ENCODE data around the gene HCN3. TPM values are rescaled to one million over a fixed set of nuclear protein-coding genes. Genes with fewer than 3 reads are reported as not detected.

Gene HCN3
- polyA plus RNA-seq, 1 of the 3 experiments (the other 2 are of a cell fraction) = 9.7 TPM

GRCh38 chr1:155295183-155295941, 18.1 kb downstream of the HCN3 start:
- WGBS (ENCODE audit: low lambda C conversion rate) = 70% methylated on average over 24 of the region's 47 CpGs
- H3K27ac ChIP-seq (ENCODE audit: low read depth in 2 of 2, low read length in 1 of 2) = no peak overlapping the region
- H3K9ac ChIP-seq = no peak overlapping the region
- no peaks in the 10 kb centered on the region for H3F3A ChIP-seq (replicated peaks; ENCODE audit: insufficient read depth)
- H3K4me1 ChIP-seq (ENCODE audit: control insufficient read depth in 1 of 2, insufficient read depth in 2 of 2, low read depth in 1 of 2, low read length in 1 of 2) = no peaks in the 10 kb centered on the region
- H3K4me2 ChIP-seq = no peak overlapping the region
- CTCF ChIA-PET = interaction anchor here (0.9 kb wide), 1 partner anchor 13 kb away, joined by 3 read pairs; no protein-coding TSS in a partner anchor
- no peaks in the 10 kb centered on the region for H3K79me2 ChIP-seq (ENCODE audit: insufficient read depth)
- H2AFZ ChIP-seq (ENCODE audit: low read depth) = no peak overlapping the region
- H4K20me1 ChIP-seq (ENCODE audit: insufficient read depth) = no peaks in the 10 kb centered on the region
- no peaks in the 10 kb centered on the region for H3K27me3 ChIP-seq (ENCODE audit: insufficient read depth)
- no peaks in the 10 kb centered on the region for H3K9me2 ChIP-seq
- no peak overlapping the region for H3K4me3 ChIP-seq (ENCODE audit: low read depth in 2 of 2, low read length in 1 of 2)
- POLR2A ChIA-PET = no interaction called here
- TF ChIP-seq ELF1 (IDR thresholded peaks at IDR 0.05) = no peak
- TF ChIP-seq RAD21 (IDR thresholded peaks at IDR 0.05; ENCODE audit: low read length) = no peak
- TF ChIP-seq CTCF (IDR thresholded peaks at IDR 0.05) = no peak
- TF ChIP-seq NFIC (IDR thresholded peaks at IDR 0.05; ENCODE audit: borderline replicate concordance) = no peak
- TF ChIP-seq EP300 (IDR thresholded peaks at IDR 0.05; ENCODE audit: borderline replicate concordance in 1 of 2, low read depth in 1 of 2, low read length in 1 of 2) = no peak
- TF ChIP-seq JUND (IDR thresholded peaks at IDR 0.05) = no peak
- no peak for TF ChIP-seq SMC3 (IDR thresholded peaks at IDR 0.05; ENCODE audit: low read depth, low read length)
- TF ChIP-seq FOXJ3 (CRISPR knock-in tag; IDR thresholded peaks at IDR 0.05) = no peak
- TF ChIP-seq NRF1 (IDR thresholded peaks at IDR 0.05; ENCODE audit: low read depth, low read length) = no peak
- TF ChIP-seq GATA2 (CRISPR knock-in tag; IDR thresholded peaks at IDR 0.05) = no peak
- no peak for TF ChIP-seq USF2 (IDR thresholded peaks at IDR 0.05; ENCODE audit: borderline replicate concordance, low read depth, low read length)
- TF ChIP-seq, protein P1, sequence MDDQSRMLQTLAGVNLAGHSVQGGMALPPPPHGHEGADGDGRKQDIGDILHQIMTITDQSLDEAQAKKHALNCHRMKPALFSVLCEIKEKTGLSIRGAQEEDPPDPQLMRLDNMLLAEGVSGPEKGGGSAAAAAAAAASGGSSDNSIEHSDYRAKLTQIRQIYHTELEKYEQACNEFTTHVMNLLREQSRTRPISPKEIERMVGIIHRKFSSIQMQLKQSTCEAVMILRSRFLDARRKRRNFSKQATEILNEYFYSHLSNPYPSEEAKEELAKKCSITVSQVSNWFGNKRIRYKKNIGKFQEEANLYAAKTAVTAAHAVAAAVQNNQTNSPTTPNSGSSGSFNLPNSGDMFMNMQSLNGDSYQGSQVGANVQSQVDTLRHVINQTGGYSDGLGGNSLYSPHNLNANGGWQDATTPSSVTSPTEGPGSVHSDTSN (IDR thresholded peaks at IDR 0.05) = no peak
- no peak for TF ChIP-seq GABPA (IDR thresholded peaks at IDR 0.05; ENCODE audit: low read depth)
- TF ChIP-seq, protein P2, sequence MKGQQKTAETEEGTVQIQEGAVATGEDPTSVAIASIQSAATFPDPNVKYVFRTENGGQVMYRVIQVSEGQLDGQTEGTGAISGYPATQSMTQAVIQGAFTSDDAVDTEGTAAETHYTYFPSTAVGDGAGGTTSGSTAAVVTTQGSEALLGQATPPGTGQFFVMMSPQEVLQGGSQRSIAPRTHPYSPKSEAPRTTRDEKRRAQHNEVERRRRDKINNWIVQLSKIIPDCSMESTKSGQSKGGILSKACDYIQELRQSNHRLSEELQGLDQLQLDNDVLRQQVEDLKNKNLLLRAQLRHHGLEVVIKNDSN (IDR thresholded peaks at IDR 0.05; ENCODE audit: borderline replicate concordance, low read depth) = no peak
- DNase-seq = no peak
- no peaks in the 10 kb centered on the region for H3K9me3 ChIP-seq
- H3K36me3 ChIP-seq (replicated peaks in 1 of 2; ENCODE audit: control insufficient read depth in 1 of 2, insufficient read depth in 2 of 2, low read length in 1 of 2) = no peaks in the 10 kb centered on the region
